ENCODE results near the gene OR13C4.

- TF ChIP-seq CTCF (IDR thresholded peaks at IDR 0.05): no peak
- no peak for TF ChIP-seq EP300 (IDR thresholded peaks at IDR 0.05; ENCODE audit: borderline replicate concordance in 1 of 2, low read depth in 1 of 2, low read length in 1 of 2)
- no peak for TF ChIP-seq REST (IDR thresholded peaks at IDR 0.05; ENCODE audit: low read depth, low read length)
- no peak for TF ChIP-seq USF1 (IDR thresholded peaks at IDR 0.05; ENCODE audit: borderline replicate concordance, low read depth)
- TF ChIP-seq FOXJ3 (CRISPR knock-in tag; IDR thresholded peaks at IDR 0.05): no peak
- TF ChIP-seq FOSL2 (IDR thresholded peaks at IDR 0.05; ENCODE audit: borderline replicate concordance, low read depth): no peak
- no peak for TF ChIP-seq PBX3 (IDR thresholded peaks at IDR 0.05)
- TF ChIP-seq MAX (IDR thresholded peaks at IDR 0.05; ENCODE audit: low read depth): no peak
- no peak for TF ChIP-seq SIN3A (IDR thresholded peaks at IDR 0.05; ENCODE audit: borderline replicate concordance, low read depth, low read length)
- TF ChIP-seq SMC3 (IDR thresholded peaks at IDR 0.05; ENCODE audit: low read depth, low read length): no peak
- no peak for TF ChIP-seq GATA2 (CRISPR knock-in tag; IDR thresholded peaks at IDR 0.05)
- no peak for TF ChIP-seq EZH2phosphoT487 (IDR thresholded peaks at IDR 0.05; ENCODE audit: borderline replicate concordance, low read depth)
These were observed 26.3 kb upstream of the OR13C4 start for GRCh38 chr9:104553261-104553660.

Data from SK-N-SH (cell line).